Hematopoietic multipotent progenitor cell (in vitro differentiated cells): Measurements from ENCODE around the gene KREMEN1. TPM values are rescaled to one million over a fixed set of nuclear protein-coding genes. Genes with fewer than 3 reads are reported as not detected.
"Not testable (repeated sequence)": the region's sequence is repeated elsewhere in the genome, so short reads cannot be mapped to it uniquely, and the experiment has no call there.

Source experiments
- DNase-seq, 3 donors: peaks; one replicate each; pipeline ENCODE4 v3.0.0-alpha.2; 2011 to 2015; ENCODE audit warnings: low read depth in 2 of 3, low spot score in 2 of 3
- total RNA-seq: library from RNA; depleted of rRNA; stranded (reverse); fragments of >200 nt; gene quantifications from one replicate; pipeline ENCODE4 v1.2.3, GENCODE V29; 2012

The KREMEN1 gene
- total RNA-seq, 1 donor: 0.54 TPM

GRCh38 chr22:29074276-29074772 is 1.5 kb downstream of the KREMEN1 start:
- DNase-seq: no peak

GRCh38 chr22:29078036-29078868 is 5.4 kb downstream of the KREMEN1 start:
- peak in 1 of 3 donors; percentile 33 for DNase-seq

- no peak for DNase-seq
Observed at GRCh38 chr22:29078869-29079207, 6.0 kb downstream of the KREMEN1 start.

- DNase-seq: peak in 1 of 3 donors; percentile 54
Observed at GRCh38 chr22:29079218-29079901, 6.5 kb downstream of the KREMEN1 start.

- DNase-seq: no peak
Observed at GRCh38 chr22:29080106-29080975, 7.5 kb downstream of the KREMEN1 start.

GRCh38 chr22:29081517-29082236 is 8.8 kb downstream of the KREMEN1 start:
- DNase-seq: no peak

- DNase-seq: no peak
Observed at GRCh38 chr22:29082826-29083545, 10.2 kb downstream of the KREMEN1 start.

- DNase-seq: not testable (repeated sequence)
Observed at GRCh38 chr22:29083576-29083932, 10.7 kb downstream of the KREMEN1 start.

GRCh38 chr22:29083933-29084591 is 11.2 kb downstream of the KREMEN1 start:
- no peak for DNase-seq

GRCh38 chr22:29087012-29087411 is 14.2 kb downstream of the KREMEN1 start:
- DNase-seq: no peak

- DNase-seq: no peak
Observed at GRCh38 chr22:29088809-29089208, 16.0 kb downstream of the KREMEN1 start.

- no peak for DNase-seq
Observed at GRCh38 chr22:29089507-29089906, 16.7 kb downstream of the KREMEN1 start.

GRCh38 chr22:29090039-29090438 is 17.2 kb downstream of the KREMEN1 start:
- no peak for DNase-seq

- DNase-seq: no peak
Observed at GRCh38 chr22:29092243-29092642, 19.4 kb downstream of the KREMEN1 start.

- DNase-seq: no peak
Observed at GRCh38 chr22:29093030-29093429, 20.2 kb downstream of the KREMEN1 start.

- DNase-seq: no peak
Observed at GRCh38 chr22:29093501-29094300, 20.9 kb downstream of the KREMEN1 start.

GRCh38 chr22:29095459-29095858 is 22.6 kb downstream of the KREMEN1 start:
- DNase-seq: no peak
